SK-N-SH treated with all-trans-retinoic acid at 6 μM for 48 hours (cell line): ENCODE data around the gene GSTM4.

Source experiments
- ATAC-seq: fragments of 200-7000 bp; cut with Tn5 transposase; 3 replicates; pipeline ENCODE4 v1.9.1; 2020; ENCODE audit warnings: mild to moderate bottlenecking, moderate library complexity
- ARNTL ChIP-seq: fragments of 450-650 bp; formaldehyde crosslinking; IDR thresholded peaks from 2 replicates; pipeline ENCODE4 v1.5.0; 2020; ENCODE audit warnings: low read depth, mild to moderate bottlenecking, moderate library complexity, borderline replicate concordance
- BACH2 ChIP-seq: fragments of 250-450 bp; sonication (Bioruptor Pico); IDR thresholded peaks from 2 replicates; pipeline ENCODE4 v1.9.0; 2021; ENCODE audit warnings: mild to moderate bottlenecking, borderline replicate concordance
- CREB5 ChIP-seq: fragments of 250-450 bp; sonication (Bioruptor Pico); IDR thresholded peaks from 2 replicates; pipeline ENCODE4 v1.5.1; 2020; ENCODE audit warnings: low read depth, mild to moderate bottlenecking, moderate library complexity
- ESRRG ChIP-seq: fragments of 250-450 bp; sonication (Bioruptor Pico); IDR thresholded peaks from 2 replicates; pipeline ENCODE4 v1.6.1; 2021; ENCODE audit warnings: mild to moderate bottlenecking
- GLIS3 ChIP-seq: fragments of 250-450 bp; sonication (Bioruptor Pico); IDR thresholded peaks from 2 replicates; pipeline ENCODE4 v1.5.0; 2020; ENCODE audit warnings: mild to moderate bottlenecking, moderate library complexity
- ISL1 ChIP-seq: fragments of 250-450 bp; sonication (Bioruptor Pico); IDR thresholded peaks from 2 replicates; pipeline ENCODE4 v2.1.2; 2022; ENCODE audit warnings: mild to moderate bottlenecking, moderate library complexity
- OSR1 ChIP-seq: fragments of 250-450 bp; sonication (Bioruptor Pico); IDR thresholded peaks from 2 replicates; pipeline ENCODE4 v1.8.0; 2022; ENCODE audit warnings: moderate library complexity, mild to moderate bottlenecking, inconsistent platforms
- POU6F1 ChIP-seq: fragments of 250-450 bp; sonication (Bioruptor Pico); IDR thresholded peaks from 2 replicates; pipeline ENCODE4 v1.8.0; 2021; ENCODE audit warnings: low read depth, mild to moderate bottlenecking, moderate library complexity, borderline replicate concordance
- PPARA ChIP-seq: fragments of 250-450 bp; sonication (Bioruptor Pico); IDR thresholded peaks from 2 replicates; pipeline ENCODE4 v1.5.0; 2020; ENCODE audit warnings: mild to moderate bottlenecking, borderline replicate concordance
- RARB ChIP-seq: fragments of 250-450 bp; sonication (Bioruptor Pico); IDR thresholded peaks from 2 replicates; pipeline ENCODE4 v1.8.0; 2021; ENCODE audit warnings: mild to moderate bottlenecking, moderate library complexity
- TCF4 ChIP-seq: fragments of 250-450 bp; sonication (Bioruptor Pico); IDR thresholded peaks from 2 replicates; pipeline ENCODE4 v1.8.0; 2021; ENCODE audit warnings: mild to moderate bottlenecking, moderate library complexity, borderline replicate concordance
- TOX ChIP-seq: fragments of 250-450 bp; sonication (Bioruptor Pico); IDR thresholded peaks from 2 replicates; pipeline ENCODE4 v1.8.0; 2021; ENCODE audit warnings: mild to moderate bottlenecking, moderate library complexity, borderline replicate concordance
- ZFP3 ChIP-seq: fragments of 250-450 bp; sonication (Bioruptor Pico); IDR thresholded peaks from 2 replicates; pipeline ENCODE4 v1.5.0; 2020; ENCODE audit warnings: mild to moderate bottlenecking, moderate library complexity
- ZNF70 ChIP-seq: fragments of 450-650 bp; formaldehyde crosslinking; IDR thresholded peaks from 2 replicates; pipeline ENCODE4 v1.5.0; 2020; ENCODE audit warnings: mild to moderate bottlenecking, moderate library complexity
- ZNF8 ChIP-seq: fragments of 450-650 bp; formaldehyde crosslinking; IDR thresholded peaks from 2 replicates; pipeline ENCODE4 v1.5.0; 2020; ENCODE audit warnings: mild to moderate bottlenecking, moderate library complexity
- TF ChIP-seq, protein P1 (sequence below): fragments of 250-450 bp; sonication (Bioruptor Pico); IDR thresholded peaks from 2 replicates; pipeline ENCODE4 v1.5.0; 2020; ENCODE audit warnings: mild to moderate bottlenecking, moderate library complexity
- TF ChIP-seq, protein P2 (sequence below): fragments of 250-450 bp; sonication (Bioruptor Pico); IDR thresholded peaks from 2 replicates; pipeline ENCODE4 v1.5.1; 2021; ENCODE audit warnings: mild to moderate bottlenecking, moderate library complexity

Gene GSTM4

GRCh38 chr1:109639063-109639840 lies 16.6 kb upstream of the GSTM4 start (continued):
- TF ChIP-seq TOX (CRISPR knock-in tag) (no peak), TCF4 (CRISPR knock-in tag) (no peak), OSR1 (CRISPR knock-in tag) (no peak), ISL1 (CRISPR knock-in tag) (no peak)
- TF ChIP-seq, all 23 proteins: peak for 0

DNA sequence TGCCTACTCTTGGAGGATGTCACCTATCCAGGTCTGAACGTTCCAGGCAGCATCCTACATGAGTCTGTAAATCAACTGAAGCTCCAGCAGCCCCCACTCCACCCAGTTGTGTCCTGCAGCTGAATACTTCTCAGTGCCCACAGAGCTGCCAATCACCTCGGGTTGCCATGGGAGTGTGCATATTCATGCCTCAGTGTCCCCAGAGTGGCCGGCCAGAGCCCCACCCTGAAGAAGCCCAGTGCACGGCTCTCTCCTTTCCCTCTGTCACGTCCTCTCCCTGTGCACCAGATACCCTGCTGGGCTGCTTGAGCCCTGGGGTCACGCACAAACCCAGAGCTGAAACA lies 16.1 kb upstream of the GSTM4 start:
- ATAC-seq, result no peak; the same call in 2 of the 3 replicates
- TF ChIP-seq ZNF8 (CRISPR knock-in tag), result no peak
- no peak for TF ChIP-seq POU6F1 (CRISPR knock-in tag)
- no peak for TF ChIP-seq PPARA (CRISPR knock-in tag)
- TF ChIP-seq OSR1 (CRISPR knock-in tag), result no peak
- TF ChIP-seq TCF4 (CRISPR knock-in tag), result no peak
- no peak for TF ChIP-seq TOX (CRISPR knock-in tag)
- no peak for TF ChIP-seq ISL1 (CRISPR knock-in tag)
- TF ChIP-seq ESRRG (CRISPR knock-in tag), result no peak
- no peak for TF ChIP-seq BACH2
- TF ChIP-seq, protein P1, sequence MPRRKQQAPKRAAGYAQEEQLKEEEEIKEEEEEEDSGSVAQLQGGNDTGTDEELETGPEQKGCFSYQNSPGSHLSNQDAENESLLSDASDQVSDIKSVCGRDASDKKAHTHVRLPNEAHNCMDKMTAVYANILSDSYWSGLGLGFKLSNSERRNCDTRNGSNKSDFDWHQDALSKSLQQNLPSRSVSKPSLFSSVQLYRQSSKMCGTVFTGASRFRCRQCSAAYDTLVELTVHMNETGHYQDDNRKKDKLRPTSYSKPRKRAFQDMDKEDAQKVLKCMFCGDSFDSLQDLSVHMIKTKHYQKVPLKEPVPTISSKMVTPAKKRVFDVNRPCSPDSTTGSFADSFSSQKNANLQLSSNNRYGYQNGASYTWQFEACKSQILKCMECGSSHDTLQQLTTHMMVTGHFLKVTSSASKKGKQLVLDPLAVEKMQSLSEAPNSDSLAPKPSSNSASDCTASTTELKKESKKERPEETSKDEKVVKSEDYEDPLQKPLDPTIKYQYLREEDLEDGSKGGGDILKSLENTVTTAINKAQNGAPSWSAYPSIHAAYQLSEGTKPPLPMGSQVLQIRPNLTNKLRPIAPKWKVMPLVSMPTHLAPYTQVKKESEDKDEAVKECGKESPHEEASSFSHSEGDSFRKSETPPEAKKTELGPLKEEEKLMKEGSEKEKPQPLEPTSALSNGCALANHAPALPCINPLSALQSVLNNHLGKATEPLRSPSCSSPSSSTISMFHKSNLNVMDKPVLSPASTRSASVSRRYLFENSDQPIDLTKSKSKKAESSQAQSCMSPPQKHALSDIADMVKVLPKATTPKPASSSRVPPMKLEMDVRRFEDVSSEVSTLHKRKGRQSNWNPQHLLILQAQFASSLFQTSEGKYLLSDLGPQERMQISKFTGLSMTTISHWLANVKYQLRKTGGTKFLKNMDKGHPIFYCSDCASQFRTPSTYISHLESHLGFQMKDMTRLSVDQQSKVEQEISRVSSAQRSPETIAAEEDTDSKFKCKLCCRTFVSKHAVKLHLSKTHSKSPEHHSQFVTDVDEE (CRISPR knock-in tag), result no peak
- no peak for TF ChIP-seq GLIS3
- no peak for TF ChIP-seq RARB (CRISPR knock-in tag)
- TF ChIP-seq CREB5 (CRISPR knock-in tag), result no peak
- TF ChIP-seq, protein P2, sequence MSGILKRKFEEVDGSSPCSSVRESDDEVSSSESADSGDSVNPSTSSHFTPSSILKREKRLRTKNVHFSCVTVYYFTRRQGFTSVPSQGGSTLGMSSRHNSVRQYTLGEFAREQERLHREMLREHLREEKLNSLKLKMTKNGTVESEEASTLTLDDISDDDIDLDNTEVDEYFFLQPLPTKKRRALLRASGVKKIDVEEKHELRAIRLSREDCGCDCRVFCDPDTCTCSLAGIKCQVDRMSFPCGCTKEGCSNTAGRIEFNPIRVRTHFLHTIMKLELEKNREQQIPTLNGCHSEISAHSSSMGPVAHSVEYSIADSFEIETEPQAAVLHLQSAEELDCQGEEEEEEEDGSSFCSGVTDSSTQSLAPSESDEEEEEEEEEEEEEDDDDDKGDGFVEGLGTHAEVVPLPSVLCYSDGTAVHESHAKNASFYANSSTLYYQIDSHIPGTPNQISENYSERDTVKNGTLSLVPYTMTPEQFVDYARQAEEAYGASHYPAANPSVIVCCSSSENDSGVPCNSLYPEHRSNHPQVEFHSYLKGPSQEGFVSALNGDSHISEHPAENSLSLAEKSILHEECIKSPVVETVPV, result no peak
- no peak for TF ChIP-seq ZNF70 (CRISPR knock-in tag)
- TF ChIP-seq ARNTL, result no peak

DNA sequence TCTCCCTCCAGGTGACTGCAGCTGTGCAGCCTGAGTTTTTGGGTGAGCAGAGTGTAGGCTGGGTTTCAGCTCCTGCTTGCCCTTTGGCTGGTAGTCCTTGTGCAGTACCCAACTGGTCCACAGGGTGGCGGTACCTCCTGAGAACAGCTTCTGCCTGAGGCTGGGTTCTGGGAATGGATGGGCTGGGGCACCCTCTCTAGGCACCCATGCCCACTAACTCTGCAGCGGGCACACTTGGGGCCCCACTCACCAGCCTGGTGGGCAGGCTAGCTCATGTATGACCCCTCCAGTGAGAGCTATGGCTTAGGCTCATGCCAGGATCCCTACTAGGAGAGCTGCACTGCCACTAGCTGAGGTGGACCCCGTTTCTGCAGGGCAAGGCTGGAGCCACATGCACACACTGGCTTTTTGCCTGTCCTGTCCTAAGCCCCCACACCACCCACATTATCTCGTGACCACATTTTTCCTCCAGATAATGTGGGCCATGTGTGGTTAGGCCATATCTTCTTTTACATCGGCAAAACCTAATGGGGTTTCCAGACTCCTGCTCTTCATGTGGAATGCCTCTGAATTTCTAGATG lies 15.5 kb upstream of the GSTM4 start:
- peak; percentile 79 for ATAC-seq
- peak; percentile 94 for TF ChIP-seq TCF4 (CRISPR knock-in tag)
- no peak for TF ChIP-seq ZFP3 (CRISPR knock-in tag)
- TF ChIP-seq, protein P1 (CRISPR knock-in tag), result peak; percentile 78
- TF ChIP-seq, protein P2, result 0 out of 2 replicates have a peak, but pooled peaks have one; percentile 49
